Anterior cingulate cortex (tissue), 58 donors: Measurements from ENCODE around the gene CNTNAP4.
A peak's percentile ranks its signal among the peaks of the same experiment; 100 is the strongest.

ENCODE experiments used
- DNase-seq, 58 donors: peaks; one replicate each; lab custom pipeline; 2025; lab: John Stamatoyannopoulos, UW

The CNTNAP4 gene

DNA sequence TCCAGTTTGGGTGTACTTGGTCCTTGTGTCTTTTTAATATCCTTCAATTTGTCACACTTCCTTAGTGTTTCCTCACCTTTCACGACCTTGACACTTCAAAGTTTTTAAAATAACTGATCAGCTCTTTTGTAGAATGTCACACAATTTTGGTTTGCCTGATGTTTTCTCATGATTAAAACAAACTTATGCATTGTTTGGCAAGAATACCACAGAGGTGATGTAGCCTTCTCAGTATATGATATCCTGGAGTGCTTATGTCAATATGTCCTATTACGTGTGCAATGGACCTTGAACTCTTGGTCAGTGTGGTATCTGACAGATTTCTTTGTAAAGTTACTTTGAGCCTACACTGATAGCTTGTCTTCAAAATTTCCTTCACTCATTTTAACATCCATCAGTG is 297.4 kb downstream of the CNTNAP4 start:
- DNase-seq, result no peak

- no peak for DNase-seq
These were observed 299.3 kb downstream of the CNTNAP4 start for GRCh38 chr16:76576526-76576925.

GRCh38 chr16:76577003-76577402 is 299.8 kb downstream of the CNTNAP4 start:
- no peak for DNase-seq

DNA sequence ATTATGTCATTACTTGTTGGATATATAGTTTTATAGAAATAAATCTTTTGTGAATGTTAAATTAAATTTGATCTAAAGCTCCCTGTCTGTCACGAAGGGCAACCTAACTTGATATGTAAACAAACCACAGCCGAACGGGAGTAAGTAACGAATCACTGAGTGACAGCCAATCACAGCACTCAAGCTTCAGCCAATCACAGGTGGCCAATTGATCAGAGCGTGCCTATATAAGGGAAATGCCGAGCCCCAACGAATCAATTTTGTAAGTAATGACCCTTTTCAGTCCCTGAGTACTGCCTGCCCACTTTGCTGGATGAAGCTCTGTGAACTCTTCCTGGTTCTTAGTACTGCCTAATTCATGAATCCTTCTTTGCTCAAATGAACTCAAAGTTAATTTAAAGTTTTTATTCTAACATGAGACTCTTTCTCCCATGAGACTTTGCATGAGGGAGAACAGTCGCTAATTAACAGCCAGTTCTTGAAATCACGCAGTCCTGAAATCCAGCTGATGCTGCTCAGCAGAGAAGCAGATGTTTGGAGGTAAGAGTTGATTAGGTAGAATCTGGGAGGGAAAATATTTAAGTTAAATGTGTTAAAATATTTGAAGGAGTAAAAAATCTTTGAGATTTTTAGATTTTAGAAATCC is 302.2 kb downstream of the CNTNAP4 start:
- DNase-seq, result no peak

DNA sequence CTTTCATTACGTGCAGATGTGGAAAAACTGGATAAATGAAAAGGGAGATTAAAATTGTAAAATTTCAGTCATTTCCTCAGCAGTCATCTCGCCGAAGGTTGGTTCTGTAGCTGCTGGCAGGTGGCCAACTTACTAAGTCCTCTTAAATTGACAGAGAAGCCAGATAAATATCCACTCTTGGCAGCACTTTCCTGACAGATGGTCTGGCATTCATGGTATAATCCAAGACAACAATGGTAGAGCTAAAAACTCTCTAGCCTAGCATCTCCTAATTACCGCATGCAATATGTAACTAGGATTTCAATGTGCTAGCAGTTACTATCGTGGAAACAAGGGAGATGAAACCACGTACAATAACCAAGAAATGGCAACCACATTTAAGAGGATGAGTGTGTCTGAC is 306.3 kb downstream of the CNTNAP4 start:
- DNase-seq, result peak in 40 of 58 donors; percentile 1 to 70 (median 23)

DNA sequence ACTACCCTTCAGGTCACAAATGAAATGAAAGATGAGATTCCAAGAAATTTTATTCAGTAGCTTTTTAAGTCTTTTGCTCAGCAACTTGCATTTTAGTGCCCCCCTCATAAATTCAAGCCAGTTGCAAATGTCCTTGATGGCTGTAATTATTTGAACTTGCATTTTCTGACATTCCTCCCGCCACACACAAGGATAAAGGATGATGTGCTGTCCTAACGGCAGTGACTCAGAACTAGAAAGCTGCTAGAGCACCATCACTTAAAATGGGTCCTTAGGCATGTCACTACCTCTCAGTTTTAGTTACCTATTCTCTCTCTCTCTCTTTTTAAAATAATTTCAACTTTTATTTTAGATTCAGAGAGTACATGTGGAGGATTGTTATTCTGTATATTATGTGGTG is 306.7 kb downstream of the CNTNAP4 start:
- DNase-seq, result no peak

- no peak for DNase-seq
These were observed 321.3 kb downstream of the CNTNAP4 start for GRCh38 chr16:76598498-76598897.

GRCh38 chr16:76607317-76607716 is 330.1 kb downstream of the CNTNAP4 start:
- no peak for DNase-seq
